ENCODE results near the gene ANAPC7. TPM values are rescaled to one million over a fixed set of nuclear protein-coding genes. Genes with fewer than 3 reads are reported as not detected.
"Not testable (repeated sequence)": the region's sequence is repeated elsewhere in the genome, so short reads cannot be mapped to it uniquely, and the experiment has no call there.

The ANAPC7 gene
- total and polyA plus RNA-seq, 9 donors, result 23.6 to 66.7 (median 41.7) TPM

DNA sequence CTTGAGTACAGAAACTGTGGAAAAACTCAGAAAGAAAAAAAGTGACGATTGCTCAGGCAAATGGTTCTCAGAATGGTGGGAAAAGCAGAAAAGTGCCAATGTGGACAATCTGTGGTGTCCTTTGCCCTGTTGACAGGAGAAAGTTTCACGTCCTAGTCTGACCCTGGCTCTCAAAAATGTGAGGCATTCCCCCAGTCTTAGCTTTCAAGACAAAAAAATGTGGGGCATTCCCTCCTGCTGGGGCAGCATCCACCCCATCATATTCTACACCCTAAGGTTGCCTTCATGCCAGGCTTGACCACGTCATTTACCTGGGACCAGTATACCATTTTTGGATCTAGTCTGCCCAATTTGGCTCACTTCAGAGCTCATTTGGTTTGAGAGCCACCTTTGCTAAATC is 20.7 kb upstream of the ANAPC7 start:
- peaks cover 6% of the 10 kb centered on the region for H3K4me1 ChIP-seq (ENCODE audit: insufficient read depth)
- 70 to 78% (median 76%) methylated on average over 3 of the region's 3 CpGs for WGBS, 3 donors
- H3K4me3 ChIP-seq, result no peak overlapping the region
- no peaks in the 10 kb centered on the region for H3K9me3 ChIP-seq
- intact Hi-C loops (cut with DNase I), result loop anchor here in 2 of 4 donors (5.0 kb wide), 1 partner anchor 322 kb away; no protein-coding TSS in a partner anchor
- H3K36me3 ChIP-seq, result no peaks in the 10 kb centered on the region
- no peak for DNase-seq
- no peak overlapping the region for H3K27ac ChIP-seq
- TF ChIP-seq, protein P1, sequence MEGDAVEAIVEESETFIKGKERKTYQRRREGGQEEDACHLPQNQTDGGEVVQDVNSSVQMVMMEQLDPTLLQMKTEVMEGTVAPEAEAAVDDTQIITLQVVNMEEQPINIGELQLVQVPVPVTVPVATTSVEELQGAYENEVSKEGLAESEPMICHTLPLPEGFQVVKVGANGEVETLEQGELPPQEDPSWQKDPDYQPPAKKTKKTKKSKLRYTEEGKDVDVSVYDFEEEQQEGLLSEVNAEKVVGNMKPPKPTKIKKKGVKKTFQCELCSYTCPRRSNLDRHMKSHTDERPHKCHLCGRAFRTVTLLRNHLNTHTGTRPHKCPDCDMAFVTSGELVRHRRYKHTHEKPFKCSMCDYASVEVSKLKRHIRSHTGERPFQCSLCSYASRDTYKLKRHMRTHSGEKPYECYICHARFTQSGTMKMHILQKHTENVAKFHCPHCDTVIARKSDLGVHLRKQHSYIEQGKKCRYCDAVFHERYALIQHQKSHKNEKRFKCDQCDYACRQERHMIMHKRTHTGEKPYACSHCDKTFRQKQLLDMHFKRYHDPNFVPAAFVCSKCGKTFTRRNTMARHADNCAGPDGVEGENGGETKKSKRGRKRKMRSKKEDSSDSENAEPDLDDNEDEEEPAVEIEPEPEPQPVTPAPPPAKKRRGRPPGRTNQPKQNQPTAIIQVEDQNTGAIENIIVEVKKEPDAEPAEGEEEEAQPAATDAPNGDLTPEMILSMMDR (IDR thresholded peaks at IDR 0.05), result no peak
- TF ChIP-seq POLR2A (IDR thresholded peaks at IDR 0.05) (no peak), EP300 (IDR thresholded peaks at IDR 0.05) (no peak)
- H3K27me3 ChIP-seq, result no peaks in the 10 kb centered on the region

DNA sequence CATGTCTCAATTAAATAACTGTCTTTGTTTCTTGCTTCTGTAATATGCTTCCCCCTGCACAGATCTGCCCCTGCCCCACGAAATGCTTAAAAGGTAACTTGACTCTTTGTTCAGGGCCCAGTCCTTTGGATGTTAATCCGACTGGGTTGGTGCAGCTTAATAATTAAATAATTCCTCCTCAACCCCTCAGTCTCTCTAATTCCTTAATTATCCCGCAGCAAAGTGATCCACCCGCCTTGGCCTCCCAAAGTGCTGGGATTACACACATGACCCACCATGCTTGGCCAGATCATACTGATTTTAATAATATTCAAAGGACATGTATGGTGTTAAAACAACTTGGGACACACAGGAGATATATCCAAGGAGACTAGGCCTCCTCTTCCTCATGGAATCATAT is 18.2 kb upstream of the ANAPC7 start:
- Histone ChIP-seq H3K4me3 (no peak overlapping the region), H3K4me1 (ENCODE audit: insufficient read depth) (peaks cover 6% of the 10 kb centered on the region), H3K36me3 (no peaks in the 10 kb centered on the region), H3K27ac (no peak overlapping the region), H3K27me3 (no peaks in the 10 kb centered on the region), H3K9me3 (no peaks in the 10 kb centered on the region)
- WGBS, 3 donors, result 24 to 40% (median 38%) methylated on average over 4 of the region's 4 CpGs
- intact Hi-C loops (cut with DNase I), result loop anchor here in 2 of 4 donors (5.0 kb wide), 1 partner anchor 319 kb away; no protein-coding TSS in a partner anchor
- DNase-seq, result no peak
- TF ChIP-seq, protein P1 (IDR thresholded peaks at IDR 0.05), result no peak
- TF ChIP-seq POLR2A (IDR thresholded peaks at IDR 0.05), result no peak
- TF ChIP-seq EP300 (IDR thresholded peaks at IDR 0.05), result no peak

DNA sequence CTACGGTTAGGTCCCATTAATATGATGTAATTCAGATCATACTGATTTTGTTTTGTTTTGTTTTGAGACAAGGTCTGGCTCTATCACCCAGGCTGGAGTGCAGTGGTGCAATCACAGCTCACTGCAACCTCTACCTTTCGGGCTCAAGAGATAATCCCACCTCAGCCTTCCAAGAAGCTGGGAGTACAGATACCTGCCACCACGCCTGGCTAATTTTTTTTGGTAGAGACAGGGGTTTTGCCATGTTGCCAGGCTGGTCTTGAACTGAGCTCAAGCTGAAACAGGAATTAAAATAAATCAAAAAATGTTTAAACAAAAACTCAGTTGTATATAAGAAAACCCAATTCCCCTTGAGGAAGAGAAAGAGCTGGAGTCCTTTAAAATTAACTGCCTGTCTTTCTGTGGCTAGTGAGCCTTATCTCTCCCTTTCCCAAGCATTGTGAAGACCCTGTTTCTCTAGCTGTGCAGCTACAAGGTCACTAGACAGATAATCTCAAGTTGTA is 17.7 kb upstream of the ANAPC7 start:
- H3K27ac ChIP-seq, result no peak overlapping the region
- no peaks in the 10 kb centered on the region for H3K9me3 ChIP-seq
- H3K36me3 ChIP-seq, result no peaks in the 10 kb centered on the region
- no peaks in the 10 kb centered on the region for H3K27me3 ChIP-seq
- 38 to 60% (median 41%) methylated on average over 3 of the region's 3 CpGs for WGBS, 3 donors
- TF ChIP-seq, protein P1 (IDR thresholded peaks at IDR 0.05), result no peak
- TF ChIP-seq POLR2A (IDR thresholded peaks at IDR 0.05), result no peak
- no peak for TF ChIP-seq EP300 (IDR thresholded peaks at IDR 0.05)
- DNase-seq, result no peak
- peaks cover 6% of the 10 kb centered on the region for H3K4me1 ChIP-seq (ENCODE audit: insufficient read depth)
- H3K4me3 ChIP-seq, result no peak overlapping the region
- intact Hi-C loops (cut with DNase I), result loop anchor here in 2 of 4 donors (5.0 kb wide), 1 partner anchor 319 kb away; no protein-coding TSS in a partner anchor

DNA sequence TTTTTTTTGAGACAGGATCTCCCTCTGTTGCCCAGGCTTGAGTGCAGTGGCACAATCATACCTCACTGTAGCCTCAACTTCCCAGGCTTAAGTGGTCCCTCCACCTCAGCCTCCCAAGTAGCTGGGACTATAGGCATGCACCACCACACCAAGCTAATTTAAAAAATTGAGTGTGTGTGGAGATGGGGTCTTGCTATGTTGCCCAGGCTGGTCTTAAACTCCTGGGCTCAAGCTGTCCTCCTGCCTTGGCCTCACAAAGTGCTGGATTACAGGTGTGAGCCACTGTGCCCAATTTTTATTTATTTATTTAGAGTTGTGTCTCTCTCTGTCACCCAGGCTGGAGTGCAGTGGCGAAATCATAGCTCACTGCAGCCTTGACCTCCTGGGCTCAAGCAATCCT is 17.1 kb upstream of the ANAPC7 start:
- H3K4me3 ChIP-seq; H3K9me3 ChIP-seq; H3K27me3 ChIP-seq; H3K27ac ChIP-seq; H3K4me1 ChIP-seq (ENCODE audit: insufficient read depth); H3K36me3 ChIP-seq; DNase-seq: not testable (repeated sequence)
- 88 to 90% (median 89%) methylated on average over 1 of the region's 1 CpG for WGBS, 3 donors
- intact Hi-C loops (cut with DNase I), result loop anchor here in 2 of 4 donors (5.0 kb wide), 1 partner anchor 318 kb away; no protein-coding TSS in a partner anchor

DNA sequence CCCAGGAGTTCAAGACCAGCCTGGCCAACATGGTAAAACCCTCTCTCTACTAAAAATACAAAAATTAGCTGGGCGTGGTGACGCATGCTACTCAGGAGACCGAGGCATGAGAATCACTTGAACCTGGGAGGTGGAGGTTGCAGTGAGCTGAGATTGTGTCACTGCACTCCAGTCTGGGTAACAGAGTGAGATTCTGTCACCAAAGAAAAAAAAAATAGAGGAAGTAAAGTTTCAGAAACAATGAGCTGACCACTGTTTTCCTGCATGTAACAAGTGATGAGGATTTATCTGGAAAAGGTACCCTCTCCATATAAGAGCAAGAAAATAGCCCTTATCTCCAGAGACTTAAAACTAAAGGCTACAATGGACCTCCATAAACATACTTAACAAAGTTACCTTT is 13.6 kb upstream of the ANAPC7 start:
- H3K36me3 ChIP-seq; H3K4me3 ChIP-seq; H3K27me3 ChIP-seq; H3K9me3 ChIP-seq; H3K27ac ChIP-seq; DNase-seq; intact Hi-C loops (cut with DNase I); H3K4me1 ChIP-seq (ENCODE audit: insufficient read depth): not testable (repeated sequence)
- WGBS, 3 donors, result 88 to 93% (median 93%) methylated on average over 3 of the region's 3 CpGs

DNA sequence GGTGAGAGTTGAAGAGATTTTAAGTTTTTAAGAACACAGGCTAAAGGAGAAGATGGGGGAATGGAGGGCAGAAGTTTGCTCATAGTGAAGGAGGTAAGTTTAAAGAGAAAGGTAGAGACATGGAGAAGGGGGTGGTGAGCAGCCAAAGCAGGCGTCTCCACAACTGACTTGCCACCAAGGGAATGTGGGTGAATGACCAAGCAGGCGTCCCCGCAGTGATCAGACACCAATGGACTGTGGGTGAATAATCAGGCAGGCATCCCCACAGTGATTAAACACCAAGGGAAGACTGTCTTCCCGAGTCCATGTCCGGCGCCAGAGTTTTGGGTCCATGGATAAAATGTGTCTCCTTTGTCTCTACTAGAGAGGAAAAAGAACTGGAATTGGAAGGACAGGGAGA is 6.6 kb upstream of the ANAPC7 start:
- H3K27me3 ChIP-seq; H3K4me3 ChIP-seq; H3K9me3 ChIP-seq; DNase-seq; H3K36me3 ChIP-seq; H3K27ac ChIP-seq; H3K4me1 ChIP-seq (ENCODE audit: insufficient read depth); intact Hi-C loops (cut with DNase I): not testable (repeated sequence)
- 86 to 89% (median 88%) methylated on average over 6 of the region's 6 CpGs for WGBS, 3 donors

DNA sequence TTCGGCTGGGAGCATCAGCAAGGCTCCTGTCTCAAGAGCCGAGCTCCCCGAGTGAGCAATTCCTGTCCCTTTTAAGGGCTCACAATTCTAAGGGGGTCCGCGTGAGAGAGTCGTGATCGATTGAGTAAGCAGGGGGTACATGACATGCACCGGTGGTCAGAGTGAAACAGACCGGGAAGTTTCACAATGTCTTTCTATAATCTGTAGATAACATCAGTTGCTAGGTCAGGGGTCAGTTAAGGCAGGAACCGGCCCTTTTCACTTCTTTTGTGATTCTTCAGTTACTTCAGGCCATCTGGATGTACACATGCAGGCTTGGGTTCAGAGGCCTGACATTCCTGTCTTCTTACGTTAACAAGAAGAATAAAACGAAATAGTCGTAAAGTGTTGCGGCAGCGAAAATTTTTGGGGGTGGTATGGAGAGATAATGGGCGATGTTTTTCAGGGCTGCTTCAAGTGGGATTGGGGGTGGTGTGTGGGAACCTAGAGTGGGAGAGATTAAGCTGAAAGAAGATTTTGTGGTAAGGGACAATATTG is 1.7 kb upstream of the ANAPC7 start:
- WGBS, 3 donors, result 89 to 92% (median 92%) methylated on average over 16 of the region's 16 CpGs

More for the DNA sequence above, 1.7 kb upstream of the ANAPC7 start:
- DNase-seq; H3K27me3 ChIP-seq; H3K36me3 ChIP-seq; H3K4me3 ChIP-seq; H3K27ac ChIP-seq; intact Hi-C loops (cut with DNase I); H3K9me3 ChIP-seq: not testable (repeated sequence)
- peaks cover 12% of the 10 kb centered on the region for H3K4me1 ChIP-seq (ENCODE audit: insufficient read depth)
